DOHH2 (cell line): Measurements from ENCODE around the gene CREB5.
"Not testable (repeated sequence)": the region's sequence is repeated elsewhere in the genome, so short reads cannot be mapped to it uniquely, and the experiment has no call there.

ENCODE experiments used
- H3F3A ChIP-seq: fragments of 200-600 bp; sonication (generic), shearing (Covaris generic); 2 replicates; pipeline ENCODE4 v1.6.0; 2016; ENCODE audit warnings: antibody characterized with exemption, mild to moderate bottlenecking; ENCODE audit not compliant: control insufficient read depth, insufficient read depth
- H3K27ac ChIP-seq: fragments of 200-600 bp; sonication (generic); 2 replicates; pipeline ENCODE4 v1.5.1; 2014; ENCODE audit warnings: low read depth, mild to moderate bottlenecking, low read length, moderate library complexity
- H3K27me3 ChIP-seq: fragments of 200-600 bp; sonication (generic); 2 replicates; pipeline ENCODE4 v1.6.1; 2014; ENCODE audit warnings: mild to moderate bottlenecking, low read length, mixed read lengths; ENCODE audit not compliant: control insufficient read depth
- H3K36me3 ChIP-seq: fragments of 200-600 bp; sonication (generic); 2 replicates; pipeline ENCODE4 v1.6.1; 2014; ENCODE audit warnings: mild to moderate bottlenecking, low read length, moderate library complexity, mixed read lengths; ENCODE audit not compliant: control insufficient read depth
- H3K4me1 ChIP-seq: fragments of 200-600 bp; sonication (generic); 2 replicates; pipeline ENCODE4 v1.6.1; 2014; ENCODE audit warnings: mild to moderate bottlenecking, low read length, mixed read lengths; ENCODE audit not compliant: control insufficient read depth
- H3K4me2 ChIP-seq: fragments of 200-600 bp; sonication (generic); 2 replicates; pipeline ENCODE4 v1.6.0; 2014; ENCODE audit warnings: mild to moderate bottlenecking, low read length, moderate library complexity
- H3K4me3 ChIP-seq: fragments of 200-600 bp; sonication (generic); 2 replicates; pipeline ENCODE4 v1.5.1; 2014; ENCODE audit warnings: mild to moderate bottlenecking, low read length, mixed read lengths
- H3K79me2 ChIP-seq: fragments of 200-600 bp; sonication (generic); 2 replicates; pipeline ENCODE4 v1.6.1; 2014; ENCODE audit warnings: mild to moderate bottlenecking, low read length, mixed read lengths; ENCODE audit not compliant: control insufficient read depth
- H3K9me2 ChIP-seq: fragments of 200-600 bp; sonication (generic); replicated peaks from 2 replicates; pipeline ENCODE4 v1.6.1; 2014; ENCODE audit warnings: mild to moderate bottlenecking, low read length, mixed read lengths; ENCODE audit not compliant: control insufficient read depth
- H3K9me3 ChIP-seq: fragments of 200-600 bp; sonication (generic); 2 replicates; pipeline ENCODE4 v1.6.1; 2014; ENCODE audit warnings: antibody characterized with exemption, low read length, mixed read lengths; ENCODE audit not compliant: control insufficient read depth, insufficient read depth
- H4K20me1 ChIP-seq: fragments of 200-600 bp; sonication (generic); 2 replicates; pipeline ENCODE4 v1.6.0; 2014; ENCODE audit warnings: low read depth, mild to moderate bottlenecking, antibody characterized with exemption, low read length, moderate library complexity; ENCODE audit not compliant: control insufficient read depth, insufficient read depth
- CTCF ChIP-seq: fragments of 200-600 bp; sonication (generic); IDR thresholded peaks from one replicate; pipeline ENCODE4 v1.5.1; 2014; ENCODE audit warnings: antibody characterized with exemption, mild to moderate bottlenecking, low read depth, low read length; ENCODE audit not compliant: poor library complexity, severe bottlenecking
- EZH2phosphoT487 ChIP-seq: fragments of 200-600 bp; sonication (generic); IDR thresholded peaks from 2 replicates; pipeline ENCODE4 v1.6.1; 2017; ENCODE audit warnings: borderline replicate concordance, mild to moderate bottlenecking, antibody characterized with exemption, low read length, moderate library complexity, mixed read lengths

The CREB5 gene

GRCh38 chr7:28596245-28596935 lies 184.1 kb downstream of the CREB5 start:
- peaks cover 9% of the 10 kb centered on the region; the same call in 1 of the 2 replicates for H3K9me3 ChIP-seq
- peaks cover 7% of the 10 kb centered on the region for H3K4me1 ChIP-seq
- TF ChIP-seq CTCF (no peak), EZH2phosphoT487 (no peak)
- H3K36me3 ChIP-seq, result peaks cover 7% of the 10 kb centered on the region
- no peak overlapping the region for H3K4me2 ChIP-seq
- no peak overlapping the region for H3K4me3 ChIP-seq
- no peaks in the 10 kb centered on the region for H4K20me1 ChIP-seq
- peaks cover 10% of the 10 kb centered on the region for H3K79me2 ChIP-seq
- H3K27ac ChIP-seq, result no peak overlapping the region
- no peaks in the 10 kb centered on the region for H3K27me3 ChIP-seq
- H3K9me2 ChIP-seq, result no peaks in the 10 kb centered on the region
- H3F3A ChIP-seq, result no peaks in the 10 kb centered on the region

GRCh38 chr7:28597284-28597683 lies 185.0 kb downstream of the CREB5 start:
- H3K9me2 ChIP-seq, result no peaks in the 10 kb centered on the region
- no peaks in the 10 kb centered on the region for H3K27me3 ChIP-seq
- peaks cover 7% of the 10 kb centered on the region for H3K79me2 ChIP-seq
- H3K4me1 ChIP-seq, result peaks cover 3% of the 10 kb centered on the region; the same call in 1 of the 2 replicates
- H3K27ac ChIP-seq, result no peak overlapping the region
- peaks cover 7% of the 10 kb centered on the region for H3K36me3 ChIP-seq
- H3K4me3 ChIP-seq, result no peak overlapping the region
- no peak overlapping the region for H3K4me2 ChIP-seq
- no peak for TF ChIP-seq CTCF
- no peak for TF ChIP-seq EZH2phosphoT487
- H4K20me1 ChIP-seq, result no peaks in the 10 kb centered on the region
- H3K9me3 ChIP-seq, result peaks cover 9% of the 10 kb centered on the region; the same call in 1 of the 2 replicates
- no peaks in the 10 kb centered on the region for H3F3A ChIP-seq

- H4K20me1 ChIP-seq, H3K36me3 ChIP-seq, H3K9me2 ChIP-seq, H3F3A ChIP-seq, H3K9me3 ChIP-seq, H3K4me3 ChIP-seq, H3K27ac ChIP-seq, H3K4me2 ChIP-seq, H3K79me2 ChIP-seq, H3K4me1 ChIP-seq, H3K27me3 ChIP-seq: not testable (repeated sequence)
These were observed 185.7 kb downstream of the CREB5 start for GRCh38 chr7:28598037-28598436.

GRCh38 chr7:28598586-28598985 lies 186.3 kb downstream of the CREB5 start:
- Histone ChIP-seq H3K4me1 (peaks cover 3% of the 10 kb centered on the region; the same call in 1 of the 2 replicates), H3F3A (no peaks in the 10 kb centered on the region), H3K4me2 (no peak overlapping the region), H3K27ac (no peak overlapping the region), H3K9me3 (peaks cover 9% of the 10 kb centered on the region; the same call in 1 of the 2 replicates), H3K79me2 (peaks cover 7% of the 10 kb centered on the region; the same call in 1 of the 2 replicates), H3K36me3 (peaks cover 7% of the 10 kb centered on the region), H3K4me3 (no peak overlapping the region), H3K27me3 (no peaks in the 10 kb centered on the region), H4K20me1 (no peaks in the 10 kb centered on the region), H3K9me2 (no peaks in the 10 kb centered on the region)
- TF ChIP-seq EZH2phosphoT487 (no peak), CTCF (no peak)
